AG10803 (cell line): Measurements from ENCODE around the gene ALDOA.

Experiments
- DNase-seq: peaks from one replicate; pipeline ENCODE4 v3.0.0; 2010; ENCODE audit warnings: low read depth
- H3K4me3 ChIP-seq: 2 replicates; pipeline ENCODE4 v1.5.1; 2011; ENCODE audit warnings: mild to moderate bottlenecking, low read length, control low read depth
- CTCF ChIP-seq: conservative IDR thresholded peaks from 2 replicates; pipeline ENCODE4 v1.5.1; 2011; ENCODE audit warnings: mild to moderate bottlenecking, low read length, control low read depth, inconsistent platforms

ALDOA gene

DNA sequence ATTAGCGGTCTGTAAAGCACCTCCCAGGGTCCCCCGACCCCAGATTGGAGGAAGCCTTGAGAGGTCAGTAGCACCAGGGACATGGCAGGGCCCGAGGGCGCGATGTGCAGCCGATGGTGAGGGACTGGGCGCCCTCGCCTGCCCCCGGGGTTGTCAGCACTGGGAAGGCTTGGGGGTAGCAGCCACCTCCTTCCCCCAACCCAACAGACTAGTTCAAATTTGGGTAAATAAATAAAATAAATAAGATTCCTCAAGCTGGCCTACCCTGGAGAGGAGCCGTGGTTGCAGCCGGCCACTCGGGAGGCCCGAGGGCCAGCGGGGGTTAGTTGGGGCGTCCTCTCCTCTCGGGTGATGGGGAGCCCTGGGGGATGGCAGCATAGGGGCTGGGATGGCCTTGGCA is 41.1 kb upstream of the ALDOA start:
- TF ChIP-seq CTCF = no peak
- no peak for DNase-seq
- H3K4me3 ChIP-seq = no peak overlapping the region

DNA sequence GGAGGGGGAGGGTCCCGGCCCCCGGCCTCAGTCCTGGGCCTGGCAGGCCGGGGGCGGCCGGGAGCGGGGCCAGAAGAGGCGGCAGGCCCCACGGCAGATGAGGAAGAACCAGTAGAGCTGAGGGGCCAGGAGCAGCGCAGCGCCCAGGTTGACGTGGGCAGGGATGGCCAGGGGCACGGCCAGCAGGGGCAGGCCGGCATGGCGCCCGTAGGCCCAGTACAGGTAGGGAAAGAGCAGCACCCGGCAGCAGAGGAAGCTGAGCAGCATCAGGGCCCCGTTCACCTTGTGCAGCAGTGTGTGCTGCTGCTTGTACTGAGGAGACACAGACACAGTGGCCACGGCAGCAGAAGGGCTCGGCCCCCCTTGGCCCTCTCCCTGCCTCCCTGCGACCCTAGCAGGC is 40.4 kb upstream of the ALDOA start:
- no peak for TF ChIP-seq CTCF
- no peak for DNase-seq
- H3K4me3 ChIP-seq = no peak overlapping the region

GRCh38 chr16:30025574-30025973 is 40.0 kb upstream of the ALDOA start:
- DNase-seq = no peak
- no peak overlapping the region for H3K4me3 ChIP-seq
- TF ChIP-seq CTCF = no peak

DNA sequence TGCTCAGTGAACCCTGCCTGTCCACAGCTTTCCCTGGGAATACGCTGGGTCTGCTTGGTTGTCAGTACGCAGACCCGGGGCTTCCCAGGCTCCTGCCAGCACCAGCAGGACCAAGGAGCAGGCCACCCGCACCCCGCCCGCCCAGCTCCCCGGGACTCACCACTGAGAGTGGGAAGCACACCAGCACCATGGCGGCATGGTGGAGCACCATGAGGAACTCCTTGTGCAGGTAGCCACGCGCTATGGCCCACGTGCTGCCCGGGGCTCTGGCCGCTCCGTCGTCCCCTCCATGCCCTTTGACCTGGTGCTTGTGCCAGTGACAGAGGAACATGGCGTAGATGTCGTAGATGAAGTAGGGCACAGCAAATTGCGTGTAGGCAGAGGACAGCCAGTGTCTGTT is 39.1 kb upstream of the ALDOA start:
- no peak overlapping the region for H3K4me3 ChIP-seq
- TF ChIP-seq CTCF = no peak
- DNase-seq = no peak

GRCh38 chr16:30027588-30028437 is 37.7 kb upstream of the ALDOA start:
- no peak for DNase-seq

DNA sequence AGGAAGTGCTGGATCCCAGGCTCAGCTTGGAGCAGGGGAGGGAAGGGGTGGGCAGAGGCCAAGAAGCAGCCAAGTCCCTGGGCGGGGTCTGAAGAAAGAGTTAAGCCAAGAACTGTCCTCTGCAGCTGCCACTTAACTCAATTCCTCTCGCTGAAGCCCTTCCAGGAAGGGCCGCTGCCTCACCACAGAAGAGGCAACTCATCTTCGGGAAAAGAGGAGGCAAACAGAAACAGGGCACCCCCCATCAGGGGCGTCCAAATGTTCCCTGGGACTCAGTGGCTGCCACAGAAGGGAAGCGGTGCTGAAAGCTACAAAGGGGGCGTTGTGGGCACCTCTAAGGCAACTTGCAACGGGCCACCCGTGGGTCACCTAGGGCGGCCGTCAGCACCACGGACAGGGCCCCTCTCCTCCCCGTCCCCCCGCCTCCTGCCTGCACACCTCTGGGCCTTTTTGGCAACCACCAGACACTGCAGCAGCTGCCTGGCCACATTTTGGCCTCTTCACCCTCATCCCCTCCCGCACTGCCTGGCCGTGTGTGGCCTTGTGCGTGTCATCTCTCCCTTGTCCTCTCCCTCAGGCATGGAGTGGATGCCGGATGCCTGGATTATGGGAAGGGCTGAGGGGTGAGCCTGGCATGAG is 37.0 kb upstream of the ALDOA start:
- H3K4me3 ChIP-seq = no peak overlapping the region
- DNase-seq = no peak
- TF ChIP-seq CTCF = no peak

More at GRCh38 chr16:30027588-30028437, 37.7 kb upstream of the ALDOA start:
- TF ChIP-seq CTCF = no peak
- no peak overlapping the region for H3K4me3 ChIP-seq
